ENCODE data around the gene SOX6. TPM values are rescaled to one million over a fixed set of nuclear protein-coding genes. Genes with fewer than 3 reads are reported as not detected.

The SOX6 gene
- total and polyA plus RNA-seq, 2 experiments from 2014 or later = 0.03 to 0.66 TPM

- TF ChIP-seq ZNF462 (CRISPR knock-in tag; IDR thresholded peaks at IDR 0.05) (no peak), EZH2phosphoT487 (IDR thresholded peaks at IDR 0.05; ENCODE audit: unreplicated experiment) (no peak), POLR2AphosphoS5 (IDR thresholded peaks at IDR 0.05; ENCODE audit: low read depth) (no peak), NANOG (IDR thresholded peaks at IDR 0.05; ENCODE audit: borderline replicate concordance) (no peak), CTCF (conservative IDR thresholded peaks at IDR 0.05; ENCODE audit: low read depth in 2 of 2) (no peak), ZNF331 (CRISPR knock-in tag; IDR thresholded peaks at IDR 0.05; ENCODE audit: low read depth) (no peak)
These were observed 199.0 kb downstream of the SOX6 start (continued) for GRCh38 chr11:16157327-16157726.

- Mint-ChIP-seq H3K36me3 (ENCODE audit: low read depth) (no peaks in the 10 kb centered on the region), H3K27ac (no peak overlapping the region), H3K4me1 (peaks cover 6% of the 10 kb centered on the region; the same call in 1 of the 3 replicates), H3K27me3 (ENCODE audit: insufficient read depth, low read depth, poor library complexity) (no peaks in the 10 kb centered on the region), H3K4me3 (no peak overlapping the region), H3K9me3 (no peaks in the 10 kb centered on the region)
- no peaks in the 10 kb centered on the region for H4K20me1 ChIP-seq (replicated peaks; ENCODE audit: insufficient read depth)
- no peaks in the 10 kb centered on the region for H3K79me2 ChIP-seq (replicated peaks; ENCODE audit: insufficient read depth)
- H3K4me2 ChIP-seq = no peak overlapping the region
- H2AFZ ChIP-seq = no peak overlapping the region
- H3K36me3 ChIP-seq (ENCODE audit: insufficient read depth) = no peaks in the 10 kb centered on the region
- no peaks in the 10 kb centered on the region for H3K9me2 ChIP-seq (ENCODE audit: insufficient read depth)
- H3F3A ChIP-seq (replicated peaks; ENCODE audit: low read depth) = no peaks in the 10 kb centered on the region
- no peak for DNase-seq (ENCODE audit: low spot score)
- no peaks in the 10 kb centered on the region for H3K27me3 ChIP-seq (ENCODE audit: insufficient read depth)
- H3K4me3 ChIP-seq = no peak overlapping the region
- no peak for ATAC-seq
- H3K27ac ChIP-seq (ENCODE audit: low read depth) = no peak overlapping the region
- H3K4me1 ChIP-seq (ENCODE audit: insufficient read depth) = no peaks in the 10 kb centered on the region
- TF ChIP-seq EZH2phosphoT487 (IDR thresholded peaks at IDR 0.05; ENCODE audit: unreplicated experiment) = no peak
- TF ChIP-seq CREB1 (CRISPR knock-in tag; IDR thresholded peaks at IDR 0.05; ENCODE audit: low read depth) = no peak
- TF ChIP-seq JUNB (IDR thresholded peaks at IDR 0.05; ENCODE audit: unreplicated experiment) = no peak
- TF ChIP-seq ZNF331 (CRISPR knock-in tag; IDR thresholded peaks at IDR 0.05; ENCODE audit: low read depth) = no peak
- no peak for TF ChIP-seq STAT1 (IDR thresholded peaks at IDR 0.05; ENCODE audit: unreplicated experiment)
- TF ChIP-seq NANOG (IDR thresholded peaks at IDR 0.05; ENCODE audit: borderline replicate concordance) = no peak
- TF ChIP-seq CTCF (conservative IDR thresholded peaks at IDR 0.05; ENCODE audit: low read depth in 2 of 2) = no peak
- TF ChIP-seq EZH2 (IDR thresholded peaks at IDR 0.05; ENCODE audit: low read depth, unreplicated experiment) = no peak
- no peak for TF ChIP-seq REST (IDR thresholded peaks at IDR 0.05; ENCODE audit: unreplicated experiment)
- TF ChIP-seq ZNF114 (CRISPR knock-in tag; IDR thresholded peaks at IDR 0.05) = no peak
These were observed 200.9 kb downstream of the SOX6 start for GRCh38 chr11:16155448-16155847.

Data from GM23338 (cell line).